GM19452 (cell line): Measurements from ENCODE around the gene LHB.

Experiments
- ATAC-seq: cut with Tn5 transposase; IDR thresholded peaks from one replicate; pipeline ENCODE4 v1.9.1; 2021; ENCODE audit not compliant: unreplicated experiment

Gene LHB

GRCh38 chr19:49014123-49014869 lies 2.6 kb downstream of the LHB start:
- ATAC-seq: no peak

DNA sequence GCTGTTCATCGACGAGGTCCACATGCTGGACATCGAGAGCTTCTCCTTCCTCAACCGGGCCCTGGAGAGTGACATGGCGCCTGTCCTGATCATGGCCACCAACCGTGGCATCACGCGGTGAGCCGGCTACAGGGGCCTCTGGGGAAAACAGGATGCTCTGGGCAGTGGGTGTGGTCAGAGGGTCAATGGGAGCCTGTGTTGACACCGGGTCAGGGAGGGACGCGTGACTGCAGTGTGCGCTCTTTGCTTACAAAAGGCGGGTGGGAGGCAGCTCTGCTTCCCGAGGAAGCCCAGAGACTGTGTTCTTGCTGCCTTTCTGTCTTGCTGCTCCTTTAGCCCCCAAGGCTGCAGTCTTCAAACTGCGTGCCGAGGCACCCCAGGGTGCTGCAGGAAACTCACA lies 5.7 kb downstream of the LHB start:
- ATAC-seq: no peak

- no peak for ATAC-seq
Observed at GRCh38 chr19:49010453-49010852, 6.4 kb downstream of the LHB start.

DNA sequence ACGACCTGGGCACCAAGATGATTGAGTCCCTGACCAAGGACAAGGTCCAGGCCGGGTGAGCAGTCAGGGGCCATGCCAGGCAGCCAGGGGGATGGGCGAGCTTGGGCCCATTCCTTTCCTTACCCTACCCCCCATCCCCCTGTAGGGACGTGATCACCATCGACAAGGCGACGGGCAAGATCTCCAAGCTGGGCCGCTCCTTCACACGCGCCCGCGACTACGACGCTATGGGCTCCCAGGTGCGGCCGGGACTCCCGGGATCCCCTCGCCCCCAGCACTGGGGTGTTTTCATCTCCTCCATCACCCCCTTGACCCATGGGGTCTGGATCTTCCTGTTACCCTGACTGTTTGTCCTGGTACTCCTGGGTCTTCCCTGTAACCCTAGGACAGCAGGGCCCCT lies 7.1 kb downstream of the LHB start:
- ATAC-seq: no peak

DNA sequence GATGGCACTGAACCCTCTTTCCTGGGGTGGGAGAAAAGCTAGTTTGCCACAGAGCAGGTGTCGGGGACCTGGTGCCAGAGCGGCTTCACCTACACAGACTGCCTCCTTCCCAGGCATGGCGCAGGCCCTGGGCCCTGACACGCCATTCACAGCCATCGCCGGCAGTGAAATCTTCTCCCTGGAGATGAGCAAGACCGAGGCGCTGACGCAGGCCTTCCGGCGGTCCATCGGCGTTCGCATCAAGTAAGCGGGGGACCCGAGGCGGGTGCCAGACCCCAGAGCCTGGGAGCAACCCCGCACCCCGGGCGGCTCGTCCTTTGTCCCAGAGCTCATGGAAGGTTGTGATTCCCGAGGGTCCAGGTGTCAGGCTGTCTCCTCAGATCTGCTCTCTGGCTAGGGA lies 10.0 kb downstream of the LHB start:
- no peak for ATAC-seq

DNA sequence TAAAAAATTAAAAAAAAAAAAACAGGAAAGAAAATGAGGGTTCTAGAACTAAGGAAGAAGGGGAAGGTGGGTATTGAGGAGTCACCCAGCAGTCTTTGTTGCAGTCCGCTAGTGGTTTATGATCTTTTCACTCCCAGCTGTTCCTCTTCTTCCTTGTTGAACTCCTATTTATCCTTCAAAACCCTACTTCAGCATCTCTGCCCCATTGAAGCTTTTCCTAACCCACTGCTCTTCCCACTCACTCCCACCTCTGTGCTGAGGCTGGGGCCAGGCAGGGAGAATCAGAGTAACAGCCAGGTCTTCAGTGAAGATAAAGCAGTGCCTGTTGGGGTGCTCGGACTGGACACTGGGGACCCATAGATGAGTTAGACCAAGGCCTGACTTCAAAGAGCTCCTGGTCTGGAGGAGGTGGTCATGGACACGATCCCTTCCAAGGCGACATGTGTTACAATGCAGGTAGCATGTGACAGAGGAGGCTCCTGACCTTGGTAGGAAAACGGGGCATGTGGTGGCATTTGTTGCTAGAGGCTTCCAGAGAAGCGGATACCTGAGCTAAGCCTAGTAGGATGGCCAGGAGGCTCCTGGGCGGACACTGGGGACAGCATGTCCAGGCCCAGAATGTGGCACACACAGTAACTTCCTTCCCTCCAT lies 11.8 kb downstream of the LHB start:
- ATAC-seq: no peak

DNA sequence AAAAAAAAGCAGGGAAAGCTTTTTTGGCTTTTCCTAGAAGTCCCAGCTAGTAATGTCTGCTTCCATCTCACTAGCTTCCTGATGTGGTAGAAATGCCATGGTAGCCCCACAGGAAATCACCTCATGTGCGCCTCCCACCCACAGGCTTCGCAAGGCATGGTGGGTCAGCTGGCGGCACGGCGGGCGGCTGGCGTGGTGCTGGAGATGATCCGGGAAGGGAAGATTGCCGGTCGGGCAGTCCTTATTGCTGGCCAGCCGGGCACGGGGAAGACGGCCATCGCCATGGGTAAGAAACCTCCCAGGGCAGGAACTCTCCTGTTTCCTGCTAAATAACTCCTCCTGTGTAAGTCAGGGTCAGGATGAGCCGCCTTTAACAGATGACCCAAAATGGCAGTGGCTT lies 12.8 kb downstream of the LHB start:
- no peak for ATAC-seq

- ATAC-seq: no peak
Observed at GRCh38 chr19:48999481-49000325, 17.2 kb downstream of the LHB start.

GRCh38 chr19:48997972-48998371 lies 18.9 kb downstream of the LHB start:
- no peak for ATAC-seq

- no peak for ATAC-seq
Observed at GRCh38 chr19:48994035-48994386, 22.9 kb downstream of the LHB start.

- peak; percentile 92 for ATAC-seq
Observed at GRCh38 chr19:48993175-48994034, 23.5 kb downstream of the LHB start, which contains the start of the genes GYS1 and RUVBL2. GYS1 (minus strand) TSS chr19:48993309; CDS start chr19:48993112, 197 bp downstream. RUVBL2 (plus strand) TSS chr19:48993887; CDS start chr19:48993912, 25 bp downstream.

GRCh38 chr19:48992581-48993174 lies 24.2 kb downstream of the LHB start:
- no peak for ATAC-seq

- ATAC-seq: no peak
Observed at GRCh38 chr19:48991873-48992580, 24.9 kb downstream of the LHB start.

GRCh38 chr19:48991011-48991609 lies 25.8 kb downstream of the LHB start:
- ATAC-seq: no peak

DNA sequence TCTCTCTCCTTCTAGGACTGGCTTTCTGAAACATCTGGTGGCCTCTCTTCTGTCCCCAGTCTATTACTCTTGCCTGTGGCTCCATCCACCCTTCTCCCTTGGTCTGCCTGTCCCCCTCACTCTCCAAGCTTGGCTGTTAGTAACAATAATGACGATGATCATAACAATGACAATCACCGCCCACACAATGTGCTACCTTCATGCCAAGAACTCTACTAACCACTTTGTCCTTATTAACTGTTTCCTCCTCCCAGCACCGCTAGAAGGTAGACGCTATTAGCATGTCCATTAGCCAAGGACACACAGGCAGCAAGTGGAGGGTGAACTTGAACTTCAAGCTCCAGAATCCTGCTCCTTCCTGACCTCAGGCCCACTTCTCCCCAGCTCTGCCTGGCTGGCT lies 26.5 kb downstream of the LHB start:
- ATAC-seq: no peak

DNA sequence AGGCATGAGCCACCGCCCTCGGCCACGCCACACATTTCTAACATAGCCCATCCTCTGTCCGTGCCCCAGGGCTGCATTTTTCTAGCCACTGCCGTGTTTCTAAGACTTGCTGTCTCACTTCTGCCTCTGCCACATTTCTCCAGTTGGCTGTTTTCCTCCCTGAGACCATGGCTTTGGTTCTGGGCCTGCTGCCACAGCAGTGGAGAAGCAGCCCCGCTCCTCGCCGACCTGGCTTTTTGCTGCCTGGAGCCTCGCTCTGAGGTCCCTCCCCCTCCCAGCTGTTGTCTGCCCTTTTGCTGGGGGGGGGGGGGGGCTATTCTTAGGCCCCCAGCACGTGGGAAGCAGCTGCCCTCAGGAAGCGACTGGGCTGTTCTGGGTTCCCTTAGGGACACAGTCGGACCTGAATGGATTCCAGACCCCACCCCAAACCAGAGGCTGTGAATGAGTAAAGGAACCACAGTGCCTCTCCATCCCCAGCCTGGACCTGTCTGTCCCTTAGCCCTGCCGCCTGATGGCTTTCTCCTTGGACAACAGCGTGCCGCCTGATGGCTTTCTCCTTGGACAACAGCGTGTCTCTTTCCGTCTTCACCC lies 27.1 kb downstream of the LHB start:
- no peak for ATAC-seq

DNA sequence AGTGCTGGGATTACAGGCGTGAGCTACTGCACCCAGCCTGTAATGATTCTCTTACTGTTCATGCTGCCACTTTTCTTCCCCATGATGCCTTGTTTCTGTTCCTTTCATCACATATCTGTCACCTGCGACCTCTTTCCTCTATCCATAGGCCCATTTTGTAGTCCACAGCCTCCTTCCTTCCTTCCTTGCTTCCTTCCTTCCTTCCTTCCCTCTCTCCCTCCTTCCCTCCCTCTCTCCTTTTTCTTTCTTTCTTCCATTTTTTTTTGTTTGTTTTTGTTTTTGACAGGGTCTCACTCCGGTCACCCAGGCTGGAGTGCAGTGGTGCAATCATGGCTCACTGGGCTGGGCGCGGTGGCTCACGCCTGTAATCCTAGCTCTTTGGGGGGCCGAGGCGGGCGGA lies 28.0 kb downstream of the LHB start:
- ATAC-seq: no peak

DNA sequence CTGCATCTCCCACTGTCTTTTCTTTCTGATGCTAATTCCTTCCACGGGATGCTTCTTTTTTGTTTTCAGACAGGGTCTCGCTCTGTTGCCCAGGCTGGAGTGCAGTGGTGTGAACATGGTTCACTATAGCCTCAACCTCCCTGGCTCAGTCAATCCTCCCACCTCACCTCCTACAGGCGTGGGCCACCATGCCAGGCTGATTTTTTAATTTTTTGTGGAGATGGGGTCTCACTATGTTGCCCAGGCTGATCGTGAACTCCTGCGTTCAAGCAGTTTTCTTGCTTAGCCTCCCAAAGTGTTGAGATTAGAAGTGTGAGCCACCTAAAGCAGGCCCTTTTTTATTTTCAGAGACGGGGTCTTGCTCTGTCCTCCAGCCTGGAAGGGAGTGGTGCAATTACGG lies 28.6 kb downstream of the LHB start:
- ATAC-seq: no peak

- ATAC-seq: no peak
Observed at GRCh38 chr19:48987323-48987722, 29.6 kb downstream of the LHB start.
